ENCODE measurements around the gene DYNLT1.

DYNLT1 gene

GRCh38 chr6:158595223-158595622 lies 49.3 kb downstream of the DYNLT1 start:
- peak; percentile 27 to 40 (median 36) for DNase-seq

DNA sequence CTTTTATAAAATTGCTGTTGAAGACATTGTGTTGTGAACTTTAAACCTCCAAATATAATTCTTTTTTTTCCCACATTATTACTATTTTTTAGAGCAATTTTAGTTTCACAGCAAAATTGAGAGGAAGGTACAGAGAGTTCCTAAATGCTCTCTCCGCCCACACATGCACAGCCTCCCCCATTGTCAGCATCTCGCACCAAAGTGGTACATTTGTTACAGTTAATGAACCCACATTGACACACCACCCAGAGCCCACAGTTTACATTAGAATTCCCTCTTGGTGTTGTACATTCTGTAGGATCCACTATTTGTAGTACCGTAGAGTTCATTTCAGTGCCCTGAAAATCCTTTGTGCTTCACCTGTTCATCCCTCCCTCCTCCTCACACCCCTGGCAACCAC lies 50.9 kb downstream of the DYNLT1 start:
- DNase-seq = no peak

- no peak for DNase-seq
Observed at GRCh38 chr6:158591810-158592209, 52.7 kb downstream of the DYNLT1 start.

DNA sequence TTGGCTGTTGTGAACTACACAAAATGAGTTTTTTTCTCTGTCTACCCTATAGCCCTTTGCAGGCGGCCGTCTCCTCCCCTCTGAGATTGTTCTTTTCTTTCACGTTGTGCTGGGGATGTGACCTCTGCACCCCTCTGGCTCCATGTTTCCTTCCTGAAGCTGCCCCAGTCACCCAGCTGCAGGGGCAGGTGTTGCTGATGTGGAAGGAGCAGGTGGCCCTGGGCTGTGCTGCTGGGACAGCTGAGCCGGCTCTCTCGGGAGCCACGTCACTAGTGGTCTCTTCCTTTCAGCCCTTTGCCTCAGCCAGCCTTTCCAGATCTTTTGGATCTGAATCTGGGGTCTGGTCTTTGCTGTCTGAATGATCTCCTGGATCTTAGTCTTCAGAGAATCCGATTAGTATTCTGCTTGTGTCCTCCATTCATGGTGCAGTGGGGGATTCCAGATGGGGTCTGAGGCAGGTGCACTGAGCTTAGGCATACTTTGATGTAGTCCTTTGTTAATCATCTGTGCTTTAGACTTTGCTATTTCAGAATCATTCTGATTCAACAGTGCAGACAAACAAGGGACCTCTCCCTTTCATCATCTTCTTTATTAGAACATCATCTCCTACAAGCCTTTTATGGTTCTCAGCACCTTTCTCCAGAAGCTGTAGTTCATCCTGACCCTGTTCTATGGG lies 53.3 kb downstream of the DYNLT1 start:
- DNase-seq = no peak

DNA sequence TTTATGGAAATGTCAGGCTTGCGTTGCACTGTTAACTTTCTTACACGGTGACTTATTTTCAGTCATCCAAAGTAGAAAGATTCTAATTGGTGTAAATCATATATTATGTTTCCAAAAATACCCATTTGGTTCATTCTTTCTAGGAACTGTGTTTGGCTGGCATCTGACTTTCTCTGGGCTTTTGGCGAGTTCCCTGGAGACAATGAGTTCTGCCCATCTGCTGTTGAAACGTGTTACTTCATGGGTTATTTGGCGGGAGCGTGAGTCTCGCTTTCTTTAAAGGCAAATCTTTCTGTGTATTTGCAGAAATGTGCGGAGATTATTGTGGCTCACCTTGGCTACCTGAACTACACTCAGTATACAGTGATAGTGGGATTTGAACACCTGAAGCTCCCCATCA lies 55.2 kb downstream of the DYNLT1 start:
- DNase-seq = no peak

DNA sequence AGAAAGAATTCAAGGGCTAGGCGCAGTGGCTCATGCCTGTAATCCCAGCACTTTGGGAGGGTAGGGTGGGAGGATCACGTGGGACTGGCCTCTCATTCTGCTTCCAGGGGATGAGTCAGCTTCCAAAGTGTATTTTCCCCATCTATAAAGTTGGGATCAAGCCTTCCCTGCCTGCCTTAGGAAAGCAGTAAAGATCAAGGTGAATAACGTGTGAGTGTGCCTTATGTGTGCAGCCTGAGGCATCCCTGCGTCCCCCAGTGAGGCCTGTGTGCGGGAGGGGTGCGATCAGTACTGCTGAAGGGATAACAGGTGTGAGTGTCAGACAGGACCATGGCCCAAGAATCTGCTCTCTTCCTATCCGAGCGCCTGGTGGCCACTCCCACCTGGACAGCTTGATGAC lies 57.9 kb downstream of the DYNLT1 start:
- no peak for DNase-seq
